Measurements from ENCODE around the gene PDE11A. TPM values are rescaled to one million over a fixed set of nuclear protein-coding genes. Genes with fewer than 3 reads are reported as not detected.

Gene PDE11A
- total and polyA plus RNA-seq, 8 donors = 0.28 to 5.0 (median 1.7) TPM

DNA sequence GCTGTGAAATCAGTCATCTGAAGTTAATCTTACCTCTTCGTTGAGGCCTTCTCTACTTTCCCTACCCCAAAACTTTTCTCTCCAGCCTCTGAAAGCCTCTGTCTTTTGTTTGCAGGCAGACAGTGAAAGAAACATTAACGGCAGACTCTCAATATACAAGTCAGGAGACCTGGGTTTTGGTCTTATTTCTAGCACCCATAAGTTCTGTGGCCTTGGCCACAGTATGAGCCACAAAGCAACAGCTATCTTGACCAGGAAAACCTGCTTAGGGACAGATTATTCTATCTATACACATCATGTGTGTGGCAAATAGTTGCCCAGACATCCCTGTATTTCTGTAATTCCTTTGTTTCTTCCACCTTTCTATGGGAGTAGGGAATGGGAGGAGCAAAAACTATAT is 361.7 kb downstream of the PDE11A start:
- no peak overlapping the region for H3K4me3 ChIP-seq
- no peaks in the 10 kb centered on the region for H3K27me3 ChIP-seq
- no peaks in the 10 kb centered on the region for H3K4me1 ChIP-seq
- intact Hi-C loops (cut with DNase I) = loop anchor here in 1 of 3 donors (10.0 kb wide), 1 partner anchor 366 kb away; no protein-coding TSS in a partner anchor
- FAIRE-seq (no peak), ATAC-seq (no peak), DNase-seq (no peak)
- TF ChIP-seq, protein P1, sequence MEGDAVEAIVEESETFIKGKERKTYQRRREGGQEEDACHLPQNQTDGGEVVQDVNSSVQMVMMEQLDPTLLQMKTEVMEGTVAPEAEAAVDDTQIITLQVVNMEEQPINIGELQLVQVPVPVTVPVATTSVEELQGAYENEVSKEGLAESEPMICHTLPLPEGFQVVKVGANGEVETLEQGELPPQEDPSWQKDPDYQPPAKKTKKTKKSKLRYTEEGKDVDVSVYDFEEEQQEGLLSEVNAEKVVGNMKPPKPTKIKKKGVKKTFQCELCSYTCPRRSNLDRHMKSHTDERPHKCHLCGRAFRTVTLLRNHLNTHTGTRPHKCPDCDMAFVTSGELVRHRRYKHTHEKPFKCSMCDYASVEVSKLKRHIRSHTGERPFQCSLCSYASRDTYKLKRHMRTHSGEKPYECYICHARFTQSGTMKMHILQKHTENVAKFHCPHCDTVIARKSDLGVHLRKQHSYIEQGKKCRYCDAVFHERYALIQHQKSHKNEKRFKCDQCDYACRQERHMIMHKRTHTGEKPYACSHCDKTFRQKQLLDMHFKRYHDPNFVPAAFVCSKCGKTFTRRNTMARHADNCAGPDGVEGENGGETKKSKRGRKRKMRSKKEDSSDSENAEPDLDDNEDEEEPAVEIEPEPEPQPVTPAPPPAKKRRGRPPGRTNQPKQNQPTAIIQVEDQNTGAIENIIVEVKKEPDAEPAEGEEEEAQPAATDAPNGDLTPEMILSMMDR (IDR thresholded peaks at IDR 0.05) = no peak
- no peaks in the 10 kb centered on the region for H3K36me3 ChIP-seq
- no peak overlapping the region for H3K27ac ChIP-seq
- WGBS, 2 donors = 81 to 83% methylated on average over 2 of the region's 2 CpGs
- no peaks in the 10 kb centered on the region for H3K9me3 ChIP-seq

DNA sequence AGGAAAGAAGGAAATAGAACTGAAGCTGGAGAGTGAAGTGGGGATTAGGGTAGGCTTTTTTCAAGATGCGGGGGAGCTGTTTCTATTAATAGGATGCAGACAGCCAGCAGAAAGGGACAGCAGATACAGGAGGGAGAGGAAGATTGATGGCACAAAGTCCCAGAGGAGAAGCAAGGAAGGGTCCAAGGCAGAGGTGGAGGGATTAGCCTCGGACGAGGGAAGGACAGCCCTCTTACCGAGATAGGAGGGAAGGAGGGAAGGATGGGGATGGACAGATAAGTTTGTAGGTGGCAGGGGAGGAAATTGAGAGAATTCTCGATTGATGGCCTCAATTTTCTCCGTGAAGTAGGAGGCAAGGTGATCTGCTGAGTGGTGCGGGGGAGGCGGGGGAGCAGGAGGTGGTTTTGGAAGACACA is 362.6 kb downstream of the PDE11A start:
- FAIRE-seq (no peak), ATAC-seq (no peak), DNase-seq (no peak)
- no peak overlapping the region for H3K4me3 ChIP-seq
- H3K9me3 ChIP-seq = no peaks in the 10 kb centered on the region
- no peaks in the 10 kb centered on the region for H3K36me3 ChIP-seq
- H3K27me3 ChIP-seq = no peaks in the 10 kb centered on the region
- TF ChIP-seq, protein P1 (IDR thresholded peaks at IDR 0.05) = no peak
- intact Hi-C loops (cut with DNase I) = loop anchor here in 1 of 3 donors (10.0 kb wide), 1 partner anchor 365 kb away; no protein-coding TSS in a partner anchor
- WGBS, 2 donors = 86 to 87% methylated on average over 8 of the region's 8 CpGs
- H3K27ac ChIP-seq = no peak overlapping the region
- H3K4me1 ChIP-seq = no peaks in the 10 kb centered on the region

DNA sequence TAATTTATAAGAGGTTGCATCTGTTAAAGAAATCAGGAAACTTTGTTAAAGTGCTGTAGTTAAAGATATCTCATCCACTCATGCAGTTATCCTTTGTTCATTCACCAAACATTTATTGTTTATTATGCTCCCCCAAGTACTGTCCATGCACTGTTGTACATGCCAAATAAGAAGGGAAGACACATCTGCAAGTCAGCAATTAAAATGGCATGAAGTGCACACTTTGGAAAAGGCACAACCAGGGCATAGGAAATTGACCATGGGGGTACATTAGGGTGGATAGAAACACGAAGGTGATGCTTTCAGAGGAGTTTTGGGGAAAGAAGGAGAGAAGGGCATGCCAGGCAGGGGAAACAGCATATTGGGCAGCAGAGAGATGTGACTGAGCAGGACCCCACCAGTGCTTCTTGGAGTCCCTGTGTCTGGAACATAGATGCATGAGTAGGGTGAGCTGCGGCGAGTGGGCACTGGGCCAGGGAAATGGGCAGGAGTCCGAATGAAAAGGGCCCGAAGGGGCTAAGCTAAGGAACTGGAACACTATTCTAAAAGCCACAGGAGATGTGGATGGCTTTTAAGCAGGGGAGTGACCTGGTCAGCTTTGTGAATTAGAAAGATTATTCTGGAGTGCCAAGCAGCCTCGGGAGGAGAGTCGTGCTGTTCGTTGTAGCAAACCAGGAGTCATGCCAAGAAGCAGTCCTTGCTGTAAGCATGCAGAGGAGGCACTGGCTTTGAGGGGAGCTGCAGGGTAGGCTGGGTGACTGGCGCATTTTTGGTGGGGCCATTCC is 363.7 kb downstream of the PDE11A start:
- ATAC-seq = no peak
- WGBS, 2 donors = 76 to 88% methylated on average over 9 of the region's 9 CpGs

DNA sequence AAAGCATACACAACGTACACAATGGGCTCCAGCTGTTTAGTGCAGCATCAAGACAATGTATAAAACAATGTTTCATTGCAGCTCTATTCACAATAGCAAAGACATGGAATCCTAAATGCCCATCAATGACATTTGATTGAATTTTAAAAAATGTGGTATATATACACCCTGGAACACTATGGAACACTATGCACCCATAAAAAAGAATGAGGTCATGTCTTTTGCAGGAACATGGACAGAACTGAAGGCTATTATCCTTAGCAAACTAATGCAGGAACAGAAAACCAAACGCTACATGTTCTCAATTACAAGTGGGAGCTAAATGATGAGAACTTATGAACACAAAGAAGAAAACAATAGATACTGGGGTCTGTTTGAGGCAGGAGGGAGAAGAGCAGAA is 364.5 kb downstream of the PDE11A start:
- no peaks in the 10 kb centered on the region for H3K36me3 ChIP-seq
- intact Hi-C loops (cut with DNase I) = no loop called here
- DNase-seq (no peak), ATAC-seq (no peak), FAIRE-seq (no peak)
- H3K27me3 ChIP-seq = no peaks in the 10 kb centered on the region
- no peaks in the 10 kb centered on the region for H3K9me3 ChIP-seq
- 94 to 95% methylated on average over 2 of the region's 2 CpGs for WGBS, 2 donors
- H3K27ac ChIP-seq = no peak overlapping the region
- no peak overlapping the region for H3K4me3 ChIP-seq
- no peaks in the 10 kb centered on the region for H3K4me1 ChIP-seq
- TF ChIP-seq, protein P1 (IDR thresholded peaks at IDR 0.05) = no peak

More for the DNA sequence above, 363.7 kb downstream of the PDE11A start:
- TF ChIP-seq, protein P1 (IDR thresholded peaks at IDR 0.05) = no peak
- no peak for FAIRE-seq
- Histone ChIP-seq H3K27me3 (no peaks in the 10 kb centered on the region), H3K27ac (no peak overlapping the region), H3K4me1 (no peaks in the 10 kb centered on the region), H3K36me3 (no peaks in the 10 kb centered on the region), H3K4me3 (no peak overlapping the region), H3K9me3 (no peaks in the 10 kb centered on the region)
- intact Hi-C loops (cut with DNase I) = no loop called here
- DNase-seq = peak in 1 of 6 donors; percentile 24

Measured in pancreas (tissue), 10 donors.